Measurements from ENCODE around the gene MAP4K5. TPM values are rescaled to one million over a fixed set of nuclear protein-coding genes. Genes with fewer than 3 reads are reported as not detected.

MAP4K5 gene
- polyA plus RNA-seq, 2 donors, result 15.4 to 20.3 TPM

GRCh38 chr14:50423529-50423928 lies 108.8 kb downstream of the MAP4K5 start:
- no peak overlapping the region for H3K4me3 ChIP-seq (ENCODE audit: low read depth in 1 of 2, low read length in 2 of 2)
- no peak overlapping the region for H3K27ac ChIP-seq (ENCODE audit: low read depth in 2 of 2, low read length in 1 of 2)
- no peaks in the 10 kb centered on the region for H3K9me3 ChIP-seq (ENCODE audit: control insufficient read depth in 2 of 2, insufficient read depth in 1 of 2, low read depth in 1 of 2, low read length in 1 of 2)
- peaks cover 5% of the 10 kb centered on the region in 2 donors for H3K36me3 ChIP-seq (ENCODE audit: control insufficient read depth in 2 of 2, insufficient read depth in 2 of 2, low read length in 1 of 2)
- WGBS, 2 donors, result 98 to 100% methylated on average over 3 of the region's 3 CpGs
- no peaks in the 10 kb centered on the region for H3K27me3 ChIP-seq (ENCODE audit: control insufficient read depth in 1 of 2, insufficient read depth in 2 of 2, low read length in 2 of 2)
- no peaks in the 10 kb centered on the region for H3K4me1 ChIP-seq (ENCODE audit: control insufficient read depth in 2 of 2, insufficient read depth in 2 of 2, low read length in 1 of 2)

- Histone ChIP-seq H3K4me3 (ENCODE audit: low read depth in 1 of 2, low read length in 2 of 2) (no peak overlapping the region), H3K4me1 (ENCODE audit: control insufficient read depth in 2 of 2, insufficient read depth in 2 of 2, low read length in 1 of 2) (no peaks in the 10 kb centered on the region), H3K9me3 (ENCODE audit: control insufficient read depth in 2 of 2, insufficient read depth in 1 of 2, low read depth in 1 of 2, low read length in 1 of 2) (no peaks in the 10 kb centered on the region), H3K36me3 (ENCODE audit: control insufficient read depth in 2 of 2, insufficient read depth in 2 of 2, low read length in 1 of 2) (peaks cover 5% of the 10 kb centered on the region in 2 donors), H3K27ac (ENCODE audit: low read depth in 2 of 2, low read length in 1 of 2) (no peak overlapping the region), H3K27me3 (ENCODE audit: control insufficient read depth in 1 of 2, insufficient read depth in 2 of 2, low read length in 2 of 2) (no peaks in the 10 kb centered on the region)
- WGBS, 2 donors, result 83 to 90% methylated on average over 7 of the region's 7 CpGs
Observed at GRCh38 chr14:50421499-50421898, 110.9 kb downstream of the MAP4K5 start.

- Histone ChIP-seq H3K36me3 (ENCODE audit: control insufficient read depth in 2 of 2, insufficient read depth in 2 of 2, low read length in 1 of 2) (no peaks in the 10 kb centered on the region), H3K4me1 (ENCODE audit: control insufficient read depth in 2 of 2, insufficient read depth in 2 of 2, low read length in 1 of 2) (peaks cover 0 to 2% of the 10 kb centered on the region in 2 donors)
- 95 to 98% methylated on average over 2 of the region's 2 CpGs for WGBS, 2 donors
Observed at GRCh38 chr14:50417853-50418252, 114.5 kb downstream of the MAP4K5 start.

GRCh38 chr14:50410921-50411320 lies 121.4 kb downstream of the MAP4K5 start:
- no peaks in the 10 kb centered on the region for H3K9me3 ChIP-seq (ENCODE audit: control insufficient read depth in 2 of 2, insufficient read depth in 1 of 2, low read depth in 1 of 2, low read length in 1 of 2)
- H3K36me3 ChIP-seq (ENCODE audit: control insufficient read depth in 2 of 2, insufficient read depth in 2 of 2, low read length in 1 of 2), result no peaks in the 10 kb centered on the region
- H3K4me1 ChIP-seq (ENCODE audit: control insufficient read depth in 2 of 2, insufficient read depth in 2 of 2, low read length in 1 of 2), result no peaks in the 10 kb centered on the region
- H3K4me3 ChIP-seq (ENCODE audit: low read depth in 1 of 2, low read length in 2 of 2), result no peak overlapping the region
- WGBS, 2 donors, result 81 to 86% methylated on average over 1 of the region's 1 CpG
- no peaks in the 10 kb centered on the region for H3K27me3 ChIP-seq (ENCODE audit: control insufficient read depth in 1 of 2, insufficient read depth in 2 of 2, low read length in 2 of 2)
- no peak overlapping the region for H3K27ac ChIP-seq (ENCODE audit: low read depth in 2 of 2, low read length in 1 of 2)

More at GRCh38 chr14:50417853-50418252, 114.5 kb downstream of the MAP4K5 start:
- no peaks in the 10 kb centered on the region for H3K9me3 ChIP-seq (ENCODE audit: control insufficient read depth in 2 of 2, insufficient read depth in 1 of 2, low read depth in 1 of 2, low read length in 1 of 2)
- H3K27ac ChIP-seq (ENCODE audit: low read depth in 2 of 2, low read length in 1 of 2), result no peak overlapping the region
- no peak overlapping the region for H3K4me3 ChIP-seq (ENCODE audit: low read depth in 1 of 2, low read length in 2 of 2)
- H3K27me3 ChIP-seq (ENCODE audit: control insufficient read depth in 1 of 2, insufficient read depth in 2 of 2, low read length in 2 of 2), result no peaks in the 10 kb centered on the region

- Histone ChIP-seq H3K9me3 (ENCODE audit: control insufficient read depth in 2 of 2, insufficient read depth in 1 of 2, low read depth in 1 of 2, low read length in 1 of 2) (no peaks in the 10 kb centered on the region), H3K27me3 (ENCODE audit: control insufficient read depth in 1 of 2, insufficient read depth in 2 of 2, low read length in 2 of 2) (no peaks in the 10 kb centered on the region), H3K36me3 (ENCODE audit: control insufficient read depth in 2 of 2, insufficient read depth in 2 of 2, low read length in 1 of 2) (no peaks in the 10 kb centered on the region), H3K4me3 (ENCODE audit: low read depth in 1 of 2, low read length in 2 of 2) (no peak overlapping the region), H3K27ac (ENCODE audit: low read depth in 2 of 2, low read length in 1 of 2) (no peak overlapping the region), H3K4me1 (ENCODE audit: control insufficient read depth in 2 of 2, insufficient read depth in 2 of 2, low read length in 1 of 2) (no peaks in the 10 kb centered on the region)
- 70 to 79% methylated on average over 3 of the region's 3 CpGs for WGBS, 2 donors
Observed at GRCh38 chr14:50410071-50410470, 122.3 kb downstream of the MAP4K5 start.

- Histone ChIP-seq H3K4me3 (ENCODE audit: low read depth in 1 of 2, low read length in 2 of 2) (no peak overlapping the region), H3K27me3 (ENCODE audit: control insufficient read depth in 1 of 2, insufficient read depth in 2 of 2, low read length in 2 of 2) (no peaks in the 10 kb centered on the region), H3K27ac (ENCODE audit: low read depth in 2 of 2, low read length in 1 of 2) (no peak overlapping the region), H3K9me3 (ENCODE audit: control insufficient read depth in 2 of 2, insufficient read depth in 1 of 2, low read depth in 1 of 2, low read length in 1 of 2) (no peaks in the 10 kb centered on the region), H3K36me3 (ENCODE audit: control insufficient read depth in 2 of 2, insufficient read depth in 2 of 2, low read length in 1 of 2) (no peaks in the 10 kb centered on the region), H3K4me1 (ENCODE audit: control insufficient read depth in 2 of 2, insufficient read depth in 2 of 2, low read length in 1 of 2) (no peaks in the 10 kb centered on the region)
- 51 to 52% methylated on average over 6 of the region's 6 CpGs for WGBS, 2 donors
Observed at GRCh38 chr14:50407111-50407812, 125.1 kb downstream of the MAP4K5 start.

- no peaks in the 10 kb centered on the region for H3K27me3 ChIP-seq (ENCODE audit: control insufficient read depth in 1 of 2, insufficient read depth in 2 of 2, low read length in 2 of 2)
- H3K36me3 ChIP-seq (ENCODE audit: control insufficient read depth in 2 of 2, insufficient read depth in 2 of 2, low read length in 1 of 2), result no peaks in the 10 kb centered on the region
- no peak overlapping the region for H3K4me3 ChIP-seq (ENCODE audit: low read depth in 1 of 2, low read length in 2 of 2)
- peak overlapping the region in 1 of 2 donors; percentile 4 for H3K27ac ChIP-seq (ENCODE audit: low read depth in 2 of 2, low read length in 1 of 2)
- H3K9me3 ChIP-seq (ENCODE audit: control insufficient read depth in 2 of 2, insufficient read depth in 1 of 2, low read depth in 1 of 2, low read length in 1 of 2), result no peaks in the 10 kb centered on the region
- H3K4me1 ChIP-seq (ENCODE audit: control insufficient read depth in 2 of 2, insufficient read depth in 2 of 2, low read length in 1 of 2), result no peaks in the 10 kb centered on the region
Observed at GRCh38 chr14:50403419-50403818, 128.9 kb downstream of the MAP4K5 start.

- no peaks in the 10 kb centered on the region for H3K27me3 ChIP-seq (ENCODE audit: control insufficient read depth in 1 of 2, insufficient read depth in 2 of 2, low read length in 2 of 2)
- no peaks in the 10 kb centered on the region for H3K36me3 ChIP-seq (ENCODE audit: control insufficient read depth in 2 of 2, insufficient read depth in 2 of 2, low read length in 1 of 2)
- H3K4me1 ChIP-seq (ENCODE audit: control insufficient read depth in 2 of 2, insufficient read depth in 2 of 2, low read length in 1 of 2), result no peaks in the 10 kb centered on the region
- H3K4me3 ChIP-seq (ENCODE audit: low read depth in 1 of 2, low read length in 2 of 2), result no peak overlapping the region
- no peaks in the 10 kb centered on the region for H3K9me3 ChIP-seq (ENCODE audit: control insufficient read depth in 2 of 2, insufficient read depth in 1 of 2, low read depth in 1 of 2, low read length in 1 of 2)
- 65 to 70% methylated on average over 1 of the region's 1 CpG for WGBS, 2 donors
- H3K27ac ChIP-seq (ENCODE audit: low read depth in 2 of 2, low read length in 1 of 2), result no peak overlapping the region
Observed at GRCh38 chr14:50402965-50403364, 129.4 kb downstream of the MAP4K5 start.

- H3K4me3 ChIP-seq (ENCODE audit: low read depth in 1 of 2, low read length in 2 of 2), result no peak overlapping the region
- no peaks in the 10 kb centered on the region for H3K27me3 ChIP-seq (ENCODE audit: control insufficient read depth in 1 of 2, insufficient read depth in 2 of 2, low read length in 2 of 2)
- no peak overlapping the region for H3K27ac ChIP-seq (ENCODE audit: low read depth in 2 of 2, low read length in 1 of 2)
- H3K9me3 ChIP-seq (ENCODE audit: control insufficient read depth in 2 of 2, insufficient read depth in 1 of 2, low read depth in 1 of 2, low read length in 1 of 2), result no peaks in the 10 kb centered on the region
- peaks cover 0 to 3% of the 10 kb centered on the region in 2 donors for H3K4me1 ChIP-seq (ENCODE audit: control insufficient read depth in 2 of 2, insufficient read depth in 2 of 2, low read length in 1 of 2)
- WGBS, 2 donors, result 98 to 100% methylated on average over 2 of the region's 2 CpGs
- H3K36me3 ChIP-seq (ENCODE audit: control insufficient read depth in 2 of 2, insufficient read depth in 2 of 2, low read length in 1 of 2), result no peaks in the 10 kb centered on the region
Observed at GRCh38 chr14:50400461-50400860, 131.9 kb downstream of the MAP4K5 start.

Data from esophagus (tissue), 2 donors.